IMR-90 (cell line): ENCODE data around the gene KCNK5. TPM values are rescaled to one million over a fixed set of nuclear protein-coding genes. Genes with fewer than 3 reads are reported as not detected.

ENCODE experiments used
- ATAC-seq: fragments of 200-7000 bp; cut with Tn5 transposase; 2 replicates; pipeline ENCODE4 v1.9.1; 2020; ENCODE audit warnings: low read depth, mild to moderate bottlenecking, moderate library complexity
- BruUV-seq: library from RNA; stranded (reverse); fragments of 400-500 nt; replicated peaks from 2 replicates; lab custom pipeline; 2021; lab: Mats Ljungman, UMichigan
- CTCF ChIA-PET: fragments of 300-600 bp; formaldehyde crosslinking; extraction: SDS; loops from one replicate; lab custom pipeline; 2021; ENCODE audit warnings: antibody characterized with exemption; lab: Yijun Ruan, JAX
- POLR2A ChIA-PET: fragments of 300-600 bp; sonication (Branson Sonifier 250); formaldehyde crosslinking; loops from one replicate; lab custom pipeline; 2022; ENCODE audit warnings: antibody characterized with exemption; ENCODE audit not compliant: unreplicated experiment; lab: Charles Lee
- DNase-seq: peaks from one replicate; pipeline ENCODE4 v3.0.0; 2013
- H2AFZ ChIP-seq: replicated peaks from 2 replicates; pipeline ENCODE3; 2013; ENCODE audit warnings: low read length, mild to moderate bottlenecking; ENCODE audit not compliant: poor library complexity
- H2AK5ac ChIP-seq: 2 replicates; pipeline ENCODE4 v1.6.1; 2013; ENCODE audit warnings: low read depth, low read length, inconsistent platforms
- H2AK9ac ChIP-seq: replicated peaks from 2 replicates; pipeline ENCODE3; 2013; ENCODE audit warnings: mild to moderate bottlenecking, low read depth, low read length, moderate library complexity; ENCODE audit not compliant: poor library complexity
- H2BK120ac ChIP-seq: 2 replicates; pipeline ENCODE4 v1.6.1; 2013; ENCODE audit warnings: low read depth, low read length, inconsistent platforms
- H2BK15ac ChIP-seq: 3 replicates; pipeline ENCODE4 v1.6.1; 2013; ENCODE audit warnings: low read depth, low read length, inconsistent platforms
- H2BK20ac ChIP-seq: 2 replicates; pipeline ENCODE4 v1.6.1; 2013; ENCODE audit warnings: low read depth, mild to moderate bottlenecking, inconsistent platforms, low read length, moderate library complexity
- H2BK5ac ChIP-seq: 2 replicates; pipeline ENCODE4 v1.6.1; 2013; ENCODE audit warnings: mild to moderate bottlenecking, low read depth, low read length, inconsistent platforms; ENCODE audit not compliant: poor library complexity, severe bottlenecking
- H3K14ac ChIP-seq: replicated peaks from 2 replicates; pipeline ENCODE4 v1.6.1; 2013; ENCODE audit warnings: low read depth, low read length, inconsistent platforms
- H3K18ac ChIP-seq: 2 replicates; pipeline ENCODE4 v1.6.1; 2013; ENCODE audit warnings: low read depth, low read length, control low read depth
- H3K23ac ChIP-seq: 2 replicates; pipeline ENCODE4 v1.6.1; 2013; ENCODE audit warnings: low read depth, low read length, inconsistent platforms
- H3K27ac ChIP-seq: 2 replicates; pipeline ENCODE4 v1.5.1; 2013; ENCODE audit warnings: mild to moderate bottlenecking, control low read depth, low read length; ENCODE audit not compliant: insufficient read depth
- H3K27me3 ChIP-seq: 2 replicates; pipeline ENCODE4 v1.6.1; 2013; ENCODE audit warnings: low read length; ENCODE audit not compliant: control insufficient read depth, insufficient read depth
- H3K36me3 ChIP-seq: 2 replicates; pipeline ENCODE4 v1.6.1; 2013; ENCODE audit warnings: low read length, mixed read lengths; ENCODE audit not compliant: control insufficient read depth, insufficient read depth
- H3K4ac ChIP-seq: 2 replicates; pipeline ENCODE4 v1.6.1; 2013; ENCODE audit warnings: low read depth, low read length, inconsistent platforms
- H3K4me1 ChIP-seq: 2 replicates; pipeline ENCODE4 v1.6.1; 2013; ENCODE audit warnings: low read length, mixed read lengths; ENCODE audit not compliant: control insufficient read depth, insufficient read depth
- H3K4me2 ChIP-seq: 2 replicates; pipeline ENCODE4 v1.6.1; 2013; ENCODE audit warnings: low read depth, mild to moderate bottlenecking, control low read depth, low read length, moderate library complexity
- H3K4me3 ChIP-seq: 2 replicates; pipeline ENCODE4 v1.5.1; 2013; ENCODE audit warnings: low read depth, mild to moderate bottlenecking, control low read depth, low read length, moderate library complexity; ENCODE audit not compliant: insufficient read depth
- H3K56ac ChIP-seq: 2 replicates; pipeline ENCODE4 v1.6.1; 2013; ENCODE audit warnings: low read length, inconsistent platforms; ENCODE audit not compliant: insufficient read depth; ENCODE audit errors: extremely low read depth
- H3K79me1 ChIP-seq, 2 experiments: 2 replicates each; pipeline ENCODE4 v1.6.1; 2013; ENCODE audit warnings: low read length in 2 of 2, inconsistent platforms in 1 of 2, low read depth in 1 of 2
- H3K9ac ChIP-seq: 2 replicates; pipeline ENCODE4 v1.6.1; 2013; ENCODE audit warnings: low read depth, low read length, control low read depth
- H3K9me1 ChIP-seq: 2 replicates; pipeline ENCODE4 v1.6.1; 2013; ENCODE audit warnings: low read length, inconsistent platforms; ENCODE audit not compliant: insufficient read depth
- H3K9me3 ChIP-seq: 2 replicates; pipeline ENCODE4 v1.6.1; 2013; ENCODE audit warnings: low read length; ENCODE audit not compliant: control insufficient read depth, insufficient read depth
- H4K20me1 ChIP-seq: 2 replicates; pipeline ENCODE4 v1.6.1; 2013; ENCODE audit warnings: low read length, inconsistent platforms; ENCODE audit not compliant: insufficient read depth
- H4K5ac ChIP-seq: 2 replicates; pipeline ENCODE4 v1.6.1; 2013; ENCODE audit warnings: mild to moderate bottlenecking, low read depth, low read length, control low read depth
- H4K8ac ChIP-seq, 2 experiments: 2 replicates each; pipeline ENCODE4 v1.6.1; 2013; ENCODE audit warnings: low read depth in 2 of 2, low read length in 2 of 2, control low read depth in 1 of 2, inconsistent platforms in 1 of 2
- H4K91ac ChIP-seq: 2 replicates; pipeline ENCODE4 v1.6.1; 2013; ENCODE audit warnings: low read depth, low read length, inconsistent platforms; ENCODE audit not compliant: insufficient read depth
- WGBS, 2 experiments: methylation state at CpG; one replicate each; pipeline versions ENCODE4 v1.1.5 to v1.1.7; 2013; ENCODE audit warnings: missing lambda C conversion rate in 2 of 2; ENCODE audit not compliant: insufficient read length in 1 of 2; ENCODE audit errors: extremely low coverage in 2 of 2; 5-methylcytosine and 5-hydroxymethylcytosine counted together
- dilution Hi-C: fragments of 300-500 bp; cut with HindIII; formaldehyde crosslinking; loops from one replicate; pipeline ENCODE4 v1.14.3; 2018; ENCODE audit warnings: low sequenced_read_pairs; ENCODE audit not compliant: unreplicated experiment
- in situ Hi-C: fragments of 300-500 bp; cut with MboI; formaldehyde crosslinking; loops from 3 replicates; pipeline ENCODE4 v1.14.3; 2019; ENCODE audit warnings: low sequenced_read_pairs, inconsistent platforms, mixed read lengths
- intact Hi-C: fragments of 100-400 bp; cut with micrococcal nuclease; formaldehyde crosslinking; loops from 2 replicates; pipeline ENCODE4 v1.10.0; 2022
- polyA plus RNA-seq, 3 experiments: library from polyadenylated mRNA; depleted of rRNA; stranded (reverse); fragments of >200 nt; gene quantifications; 2 replicates each; pipeline ENCODE4 v1.2.3, GENCODE V29; 2012; ENCODE audit warnings: low replicate concordance in 1 of 3
- total RNA-seq: library from RNA; depleted of rRNA; stranded (reverse); fragments of >200 nt; gene quantifications from 2 replicates; pipeline ENCODE4 v1.2.3, GENCODE V29; 2012
- TF ChIP-seq, protein P1 (sequence below): fragments of 150-350 bp; IDR thresholded peaks from 2 replicates; pipeline ENCODE4 v1.6.1; 2016; ENCODE audit warnings: low read depth, mild to moderate bottlenecking, low read length, moderate library complexity, borderline replicate concordance
- TF ChIP-seq, protein P2 (sequence below): conservative IDR thresholded peaks from 2 replicates; pipeline ENCODE4 v1.5.1; 2012; ENCODE audit warnings: mild to moderate bottlenecking, low read depth, low read length, improper control_type of control experiment

Gene KCNK5
- total and polyA plus RNA-seq, 2 of the 4 experiments (the other 2 are of a cell fraction): not detected

DNA sequence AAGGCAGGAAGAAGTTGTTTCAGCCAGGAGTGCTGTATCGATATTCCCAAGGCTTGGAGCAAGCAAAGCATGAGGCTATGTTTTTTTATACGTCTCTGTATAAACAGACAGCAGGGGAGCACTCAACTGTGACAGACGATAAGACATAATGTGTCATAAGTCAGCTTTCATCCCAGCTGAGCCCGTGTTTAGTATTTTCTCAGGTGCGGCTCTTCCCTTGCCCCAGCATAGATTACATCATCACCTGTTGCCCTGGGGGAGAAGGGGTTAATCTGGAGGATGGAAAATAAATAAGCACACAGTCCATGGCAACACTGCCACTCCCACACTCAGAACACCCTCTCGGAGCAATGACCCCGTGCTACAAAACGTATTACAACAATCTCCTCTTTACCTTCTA is 22.1 kb upstream of the KCNK5 start:
- Histone ChIP-seq H3K23ac (no peak overlapping the region), H3K18ac (no peak overlapping the region), H3K9me1 (no peaks in the 10 kb centered on the region), H2BK20ac (no peak overlapping the region), H3K4ac (no peak overlapping the region), H3K79me1 (no peaks in the 10 kb centered on the region), H4K5ac (no peak overlapping the region), H2BK120ac (no peak overlapping the region), H3K4me2 (no peak overlapping the region), H2BK5ac (no peak overlapping the region), H3K9ac (no peak overlapping the region), H2AFZ (no peak overlapping the region), H2AK9ac (no peak overlapping the region), H4K8ac (no peak overlapping the region), H3K27me3 (no peaks in the 10 kb centered on the region), H3K27ac (no peak overlapping the region), H3K9me3 (no peaks in the 10 kb centered on the region), H4K20me1 (no peaks in the 10 kb centered on the region), H2BK15ac (no peak overlapping the region), H3K4me1 (no peaks in the 10 kb centered on the region), H3K36me3 (no peaks in the 10 kb centered on the region), H3K56ac (no peak overlapping the region), H2AK5ac (no peak overlapping the region), H3K4me3 (no peak overlapping the region), H3K14ac (no peak overlapping the region), H4K91ac (no peak overlapping the region)
- BruUV-seq: no TSS peak
- intact Hi-C loops (no loop called here), in situ Hi-C loops (no loop called here), dilution Hi-C loops (no loop called here)
- no peak for ATAC-seq
- WGBS, 2 experiments: no CpG with 5 or more reads among the region's 8 CpGs
- ChIA-PET POLR2A (no interaction called here), CTCF (no interaction called here)
- TF ChIP-seq, protein P1, sequence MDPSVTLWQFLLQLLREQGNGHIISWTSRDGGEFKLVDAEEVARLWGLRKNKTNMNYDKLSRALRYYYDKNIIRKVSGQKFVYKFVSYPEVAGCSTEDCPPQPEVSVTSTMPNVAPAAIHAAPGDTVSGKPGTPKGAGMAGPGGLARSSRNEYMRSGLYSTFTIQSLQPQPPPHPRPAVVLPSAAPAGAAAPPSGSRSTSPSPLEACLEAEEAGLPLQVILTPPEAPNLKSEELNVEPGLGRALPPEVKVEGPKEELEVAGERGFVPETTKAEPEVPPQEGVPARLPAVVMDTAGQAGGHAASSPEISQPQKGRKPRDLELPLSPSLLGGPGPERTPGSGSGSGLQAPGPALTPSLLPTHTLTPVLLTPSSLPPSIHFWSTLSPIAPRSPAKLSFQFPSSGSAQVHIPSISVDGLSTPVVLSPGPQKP: no peak
- TF ChIP-seq, protein P2, sequence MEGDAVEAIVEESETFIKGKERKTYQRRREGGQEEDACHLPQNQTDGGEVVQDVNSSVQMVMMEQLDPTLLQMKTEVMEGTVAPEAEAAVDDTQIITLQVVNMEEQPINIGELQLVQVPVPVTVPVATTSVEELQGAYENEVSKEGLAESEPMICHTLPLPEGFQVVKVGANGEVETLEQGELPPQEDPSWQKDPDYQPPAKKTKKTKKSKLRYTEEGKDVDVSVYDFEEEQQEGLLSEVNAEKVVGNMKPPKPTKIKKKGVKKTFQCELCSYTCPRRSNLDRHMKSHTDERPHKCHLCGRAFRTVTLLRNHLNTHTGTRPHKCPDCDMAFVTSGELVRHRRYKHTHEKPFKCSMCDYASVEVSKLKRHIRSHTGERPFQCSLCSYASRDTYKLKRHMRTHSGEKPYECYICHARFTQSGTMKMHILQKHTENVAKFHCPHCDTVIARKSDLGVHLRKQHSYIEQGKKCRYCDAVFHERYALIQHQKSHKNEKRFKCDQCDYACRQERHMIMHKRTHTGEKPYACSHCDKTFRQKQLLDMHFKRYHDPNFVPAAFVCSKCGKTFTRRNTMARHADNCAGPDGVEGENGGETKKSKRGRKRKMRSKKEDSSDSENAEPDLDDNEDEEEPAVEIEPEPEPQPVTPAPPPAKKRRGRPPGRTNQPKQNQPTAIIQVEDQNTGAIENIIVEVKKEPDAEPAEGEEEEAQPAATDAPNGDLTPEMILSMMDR: no peak
- no peak for DNase-seq
